Naive B cell (primary cell): ENCODE measurements around the gene CLDN20. TPM values are rescaled to one million over a fixed set of nuclear protein-coding genes. Genes with fewer than 3 reads are reported as not detected.

Experiments used
- ATAC-seq, 2 donors: fragments of 150-1000 bp; cut with Tn5 transposase; 2 replicates each; pipeline ENCODE4 v1.10.0; 2021; ENCODE audit warnings: low read depth in 2 of 2, mild to moderate bottlenecking in 2 of 2, moderate library complexity in 2 of 2
- DNase-seq: peaks from one replicate; pipeline ENCODE4 v3.0.0; 2022
- H3K27ac Mint-ChIP-seq, 6 donors: one replicate each; pipeline ENCODE4 v1.8.0; 2020 to 2022; ENCODE audit warnings: mild to moderate bottlenecking in 6 of 6, mixed read lengths in 6 of 6, moderate library complexity in 5 of 6, inconsistent platforms in 2 of 6
- H3K27me3 Mint-ChIP-seq, 3 donors: one replicate each; pipeline ENCODE4 v1.8.0; 2021 to 2022; ENCODE audit warnings: mixed read lengths in 3 of 3, mild to moderate bottlenecking in 1 of 3
- H3K36me3 Mint-ChIP-seq, 2 donors: one replicate each; pipeline ENCODE4 v1.8.0; 2020 to 2022; ENCODE audit warnings: mixed read lengths in 2 of 2, inconsistent platforms in 1 of 2, mild to moderate bottlenecking in 1 of 2
- H3K4me1 Mint-ChIP-seq, 3 donors: one replicate each; pipeline ENCODE4 v1.8.0; 2020 to 2022; ENCODE audit warnings: mixed read lengths in 3 of 3, inconsistent platforms in 1 of 3, mild to moderate bottlenecking in 1 of 3, moderate library complexity in 1 of 3
- H3K4me3 Mint-ChIP-seq, 8 donors: one replicate each; pipeline ENCODE4 v1.8.0; 2020 to 2022; ENCODE audit warnings: mild to moderate bottlenecking in 8 of 8, mixed read lengths in 8 of 8, moderate library complexity in 8 of 8, inconsistent platforms in 2 of 8
- H3K9me3 Mint-ChIP-seq, 7 donors: one replicate each; pipeline ENCODE4 v1.8.0; 2020 to 2022; ENCODE audit warnings: mixed read lengths in 7 of 7, mild to moderate bottlenecking in 5 of 7, inconsistent platforms in 2 of 7, moderate library complexity in 1 of 7
- polyA plus RNA-seq, 6 donors: library from polyadenylated mRNA; unstranded; fragments of 300-500 nt; fragmentation: Illumina TruSeq; gene quantifications; one replicate each; pipeline ENCODE4 v1.2.3, GENCODE V29; 2021; ENCODE audit warnings: low read depth in 6 of 6

The CLDN20 gene
- polyA plus RNA-seq, 6 donors from 2014 or later, result 0.22 TPM; not detected in 5

DNA sequence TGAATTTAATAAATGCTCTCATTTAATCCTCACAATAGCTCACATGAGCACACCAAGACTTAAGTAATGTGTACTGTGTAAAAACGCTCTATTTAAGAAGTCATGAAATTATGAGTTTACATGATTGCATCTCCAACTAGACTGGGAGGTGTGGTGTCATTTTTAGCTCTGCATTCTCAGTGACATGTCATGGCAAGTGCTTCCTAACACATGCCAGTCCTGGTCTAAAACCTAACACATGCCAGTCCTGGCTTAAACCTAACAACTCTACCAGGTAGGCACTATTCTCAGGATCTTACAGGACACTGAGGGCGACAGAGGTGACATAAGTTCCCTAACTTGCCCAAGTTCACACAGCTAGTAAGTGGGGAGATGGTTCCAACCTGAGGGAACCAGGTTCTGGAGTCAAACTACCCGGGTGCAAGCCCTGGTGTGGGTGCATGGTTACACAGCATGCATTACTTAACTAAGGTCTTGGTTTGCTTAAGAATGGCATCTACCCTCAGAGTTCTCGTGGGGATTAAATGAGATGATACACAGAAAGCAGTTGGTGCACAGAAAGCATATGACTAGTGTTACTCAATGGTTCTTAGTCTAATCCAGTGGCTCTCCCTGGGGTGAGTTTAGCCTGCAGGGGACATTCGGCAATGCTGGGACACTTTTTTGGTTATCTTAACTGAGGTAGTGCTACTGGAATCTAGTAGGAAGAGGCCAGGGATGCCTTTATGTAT is 14.7 kb downstream of the CLDN20 start:
- no peak for ATAC-seq
- H3K27me3 Mint-ChIP-seq, result no peaks in the 10 kb centered on the region
- H3K9me3 Mint-ChIP-seq, result no peaks in the 10 kb centered on the region
- H3K36me3 Mint-ChIP-seq, result peaks cover 11 to 30% of the 10 kb centered on the region in 2 donors
- peaks cover 0 to 5% (median 0%) of the 10 kb centered on the region in 3 donors for H3K4me1 Mint-ChIP-seq
- H3K4me3 Mint-ChIP-seq, result no peak overlapping the region
- no peak for DNase-seq
- H3K27ac Mint-ChIP-seq, result peak overlapping the region in 3 of 6 donors; percentile 24 to 86 (median 33)

DNA sequence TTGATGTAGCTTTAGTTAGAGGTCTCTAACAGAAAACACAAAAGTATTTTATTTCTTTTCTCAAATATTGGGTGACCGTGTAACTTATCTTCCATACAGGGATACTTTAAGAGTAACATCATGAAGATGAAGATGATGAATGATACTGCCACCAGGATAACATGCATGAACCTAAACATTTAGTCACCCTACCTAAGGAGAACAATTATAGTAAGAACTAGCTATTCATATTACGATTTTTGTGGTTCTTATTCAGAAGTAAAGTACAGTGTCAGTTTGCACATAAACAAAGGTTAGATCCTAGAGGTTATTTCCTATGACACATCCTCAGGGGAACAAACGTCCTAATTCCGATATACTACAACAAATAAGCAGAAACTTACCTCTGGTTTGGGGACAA is 21.0 kb downstream of the CLDN20 start:
- H3K36me3 Mint-ChIP-seq, result peaks cover 18 to 19% of the 10 kb centered on the region in 2 donors
- H3K27ac Mint-ChIP-seq, result no peak overlapping the region
- no peaks in the 10 kb centered on the region for H3K9me3 Mint-ChIP-seq
- peaks cover 0 to 8% (median 0%) of the 10 kb centered on the region in 3 donors for H3K4me1 Mint-ChIP-seq
- ATAC-seq (no peak), DNase-seq (no peak)
- no peak overlapping the region for H3K4me3 Mint-ChIP-seq
- no peaks in the 10 kb centered on the region for H3K27me3 Mint-ChIP-seq

DNA sequence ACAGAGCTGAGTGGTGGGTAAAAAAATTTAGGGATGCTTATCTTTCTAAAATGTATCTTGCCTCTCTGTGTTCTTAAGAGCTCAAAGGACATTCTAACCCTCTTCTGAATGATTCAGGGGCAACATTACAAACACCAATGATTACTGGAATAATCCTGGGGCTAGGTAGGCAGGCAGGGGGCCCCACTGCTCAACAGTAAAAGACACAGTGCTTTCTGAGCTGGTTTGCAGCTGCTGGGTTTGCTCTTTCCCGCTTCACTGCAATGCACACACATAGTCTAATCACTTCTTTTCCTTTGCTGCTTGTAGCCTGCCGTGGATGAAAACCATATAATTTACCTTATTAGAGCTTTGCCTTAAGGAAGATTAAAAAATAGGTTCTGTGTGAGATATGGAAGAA is 23.9 kb downstream of the CLDN20 start:
- Mint-ChIP-seq H3K27ac (no peak overlapping the region), H3K36me3 (peaks cover 24 to 26% of the 10 kb centered on the region in 2 donors), H3K9me3 (no peaks in the 10 kb centered on the region), H3K27me3 (no peaks in the 10 kb centered on the region), H3K4me1 (peaks cover 0 to 8% (median 0%) of the 10 kb centered on the region in 3 donors), H3K4me3 (no peak overlapping the region)
- ATAC-seq (no peak), DNase-seq (no peak)

DNA sequence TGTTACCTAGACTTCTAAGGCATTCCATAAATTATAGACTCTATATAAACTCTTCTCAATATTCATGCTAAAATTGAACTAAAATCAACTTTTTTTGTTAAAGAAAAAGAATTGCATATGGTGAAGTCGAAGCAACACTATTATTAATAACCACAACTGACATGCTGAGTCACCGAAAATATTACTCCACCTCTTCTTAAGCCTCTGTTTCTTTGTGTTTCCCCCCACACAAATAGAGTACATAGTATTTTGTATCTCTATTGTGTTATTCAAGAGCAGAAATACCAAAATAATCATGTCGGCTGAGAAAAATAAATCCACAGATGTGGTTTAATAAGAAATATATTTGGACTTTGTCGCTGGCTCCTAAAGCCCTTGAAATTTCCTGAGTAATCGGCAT is 26.7 kb downstream of the CLDN20 start:
- H3K4me3 Mint-ChIP-seq, result no peak overlapping the region
- no peak overlapping the region for H3K27ac Mint-ChIP-seq
- no peak for DNase-seq

DNA sequence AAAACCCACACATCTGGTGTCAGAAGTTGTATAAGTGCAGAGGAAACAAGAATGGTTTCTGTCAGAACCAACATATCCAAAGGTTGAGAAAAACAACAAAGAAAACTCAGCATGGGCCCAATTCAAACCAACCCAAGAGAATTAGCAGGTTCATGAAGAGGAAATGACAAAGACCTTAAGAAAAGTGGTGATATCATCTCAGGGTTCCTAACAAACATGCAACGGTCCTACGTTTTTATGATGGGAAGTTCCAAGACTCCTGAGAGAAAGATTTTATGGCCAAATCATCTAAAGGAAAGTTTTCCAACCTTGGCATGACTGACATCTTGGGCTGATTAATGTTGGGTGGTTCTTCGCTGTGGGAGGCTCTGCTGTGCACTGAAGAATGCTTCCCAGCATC is 27.5 kb downstream of the CLDN20 start:
- H3K27ac Mint-ChIP-seq, result peak overlapping the region in 1 of 6 donors; percentile 41
- DNase-seq, result no peak
- peaks cover 22 to 39% of the 10 kb centered on the region in 2 donors for H3K36me3 Mint-ChIP-seq
- no peak for ATAC-seq
- H3K4me1 Mint-ChIP-seq, result peaks cover 0 to 5% (median 0%) of the 10 kb centered on the region in 3 donors
- no peaks in the 10 kb centered on the region for H3K27me3 Mint-ChIP-seq
- no peak overlapping the region for H3K4me3 Mint-ChIP-seq
- no peaks in the 10 kb centered on the region for H3K9me3 Mint-ChIP-seq

More for the DNA sequence above, 26.7 kb downstream of the CLDN20 start:
- Mint-ChIP-seq H3K4me1 (peaks cover 0 to 8% (median 0%) of the 10 kb centered on the region in 3 donors), H3K27me3 (no peaks in the 10 kb centered on the region), H3K9me3 (no peaks in the 10 kb centered on the region), H3K36me3 (peaks cover 22 to 39% of the 10 kb centered on the region in 2 donors)
- no peak for ATAC-seq

DNA sequence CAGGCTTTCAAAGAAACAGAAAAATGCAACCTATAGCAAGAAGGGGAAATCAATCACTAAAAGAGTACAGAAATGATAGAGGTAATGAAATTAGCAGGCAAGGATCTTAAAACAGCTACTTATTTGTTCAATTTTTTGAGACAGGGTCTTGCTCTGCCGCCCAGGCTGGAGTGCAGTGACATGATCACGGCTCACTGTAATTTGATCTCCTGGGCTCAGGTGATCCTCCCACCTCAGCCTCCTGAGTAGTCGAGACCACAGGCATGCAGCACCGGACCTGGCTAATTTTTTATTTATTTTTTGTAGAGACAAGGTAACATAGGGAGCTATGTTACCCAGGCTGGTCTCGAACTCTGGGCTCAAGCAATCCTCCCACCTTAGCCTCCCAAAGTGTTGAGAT is 28.9 kb downstream of the CLDN20 start:
- ATAC-seq, result no peak
- Mint-ChIP-seq H3K27ac (peak overlapping the region in 2 of 6 donors; percentile 53 to 58), H3K4me3 (no peak overlapping the region), H3K36me3 (peaks cover 22 to 37% of the 10 kb centered on the region in 2 donors), H3K4me1 (peaks cover 0 to 5% (median 0%) of the 10 kb centered on the region in 3 donors), H3K9me3 (no peaks in the 10 kb centered on the region), H3K27me3 (no peaks in the 10 kb centered on the region)
- DNase-seq, result no peak

DNA sequence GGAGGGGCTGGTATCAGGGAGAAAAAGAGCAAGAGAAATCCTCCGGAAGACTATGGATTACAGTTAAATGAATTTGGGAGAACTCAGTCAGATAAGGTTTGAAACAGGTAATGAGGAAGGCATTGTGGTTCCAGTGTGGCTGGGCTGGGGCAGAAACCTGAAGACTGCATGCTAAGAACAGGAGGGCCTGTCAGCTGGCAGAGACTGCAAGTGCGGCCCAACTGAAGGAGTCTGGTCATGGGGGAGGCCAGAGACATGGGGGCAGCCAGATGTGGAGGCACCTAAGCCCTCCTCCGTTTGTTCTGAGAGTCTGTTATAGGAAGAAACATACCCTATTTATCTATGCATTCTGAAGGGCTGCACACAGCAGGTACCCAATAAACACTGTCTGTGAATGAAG is 33.9 kb downstream of the CLDN20 start:
- DNase-seq (no peak), ATAC-seq (no peak)
- Mint-ChIP-seq H3K36me3 (peaks cover 6 to 20% of the 10 kb centered on the region in 2 donors), H3K4me3 (no peak overlapping the region), H3K27me3 (no peaks in the 10 kb centered on the region), H3K27ac (peak overlapping the region in 2 of 6 donors; percentile 37 to 77), H3K9me3 (no peaks in the 10 kb centered on the region), H3K4me1 (peaks cover 0 to 7% (median 0%) of the 10 kb centered on the region in 3 donors)

DNA sequence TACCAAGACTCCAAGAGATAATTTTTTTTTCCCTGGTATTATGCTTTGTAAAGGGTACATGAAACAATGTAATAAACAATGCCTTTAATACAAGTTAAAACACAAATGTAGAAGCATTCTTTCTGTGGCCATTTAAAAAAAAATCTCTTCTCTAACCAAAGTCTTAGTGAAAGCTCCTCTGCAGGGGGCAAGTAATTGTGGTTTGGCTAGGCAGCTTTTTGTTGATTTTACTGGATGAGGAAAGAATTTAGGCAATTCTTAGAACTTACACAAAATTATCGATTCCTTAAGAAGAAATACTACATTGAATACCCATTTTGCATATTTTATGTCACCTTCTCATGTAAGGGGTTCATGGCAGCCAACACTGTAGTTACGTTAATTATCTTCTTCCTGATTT is 38.1 kb downstream of the CLDN20 start:
- H3K9me3 Mint-ChIP-seq, result no peaks in the 10 kb centered on the region
- H3K27ac Mint-ChIP-seq, result no peak overlapping the region
- peaks cover 5 to 10% (median 10%) of the 10 kb centered on the region in 3 donors for H3K4me1 Mint-ChIP-seq
- no peak for ATAC-seq
- H3K4me3 Mint-ChIP-seq, result no peak overlapping the region
- no peaks in the 10 kb centered on the region for H3K27me3 Mint-ChIP-seq
- H3K36me3 Mint-ChIP-seq, result peaks cover 13 to 26% of the 10 kb centered on the region in 2 donors
- no peak for DNase-seq

DNA sequence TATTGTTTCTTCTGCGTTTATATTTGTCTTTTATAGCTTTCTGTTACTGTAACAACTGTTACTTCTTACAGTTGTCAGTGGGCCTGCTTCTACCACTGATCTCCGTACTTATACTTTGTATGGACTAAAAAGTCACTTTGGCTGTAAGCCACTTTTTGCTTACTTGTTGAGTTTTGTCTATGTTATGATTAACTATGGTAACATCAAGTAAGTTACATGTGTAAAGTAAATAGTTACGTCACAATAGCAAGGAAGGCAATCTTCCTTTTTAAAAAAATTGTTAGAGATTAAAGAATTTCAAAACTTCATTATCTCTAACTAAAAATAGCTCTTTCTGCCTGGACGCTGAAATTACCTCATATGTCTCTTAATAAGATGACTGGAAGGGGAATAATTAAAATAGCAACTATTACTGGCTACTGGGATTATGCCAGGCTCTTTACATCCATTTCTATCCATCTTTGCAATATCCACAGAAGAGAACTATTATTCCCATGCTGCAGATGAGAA is 39.6 kb downstream of the CLDN20 start:
- H3K27ac Mint-ChIP-seq, result no peak overlapping the region
- no peak overlapping the region for H3K4me3 Mint-ChIP-seq
- no peaks in the 10 kb centered on the region for H3K9me3 Mint-ChIP-seq
- H3K4me1 Mint-ChIP-seq, result peaks cover 5 to 13% (median 10%) of the 10 kb centered on the region in 3 donors
- ATAC-seq (no peak), DNase-seq (no peak)
- H3K36me3 Mint-ChIP-seq, result peaks cover 13 to 26% of the 10 kb centered on the region in 2 donors
- no peaks in the 10 kb centered on the region for H3K27me3 Mint-ChIP-seq

DNA sequence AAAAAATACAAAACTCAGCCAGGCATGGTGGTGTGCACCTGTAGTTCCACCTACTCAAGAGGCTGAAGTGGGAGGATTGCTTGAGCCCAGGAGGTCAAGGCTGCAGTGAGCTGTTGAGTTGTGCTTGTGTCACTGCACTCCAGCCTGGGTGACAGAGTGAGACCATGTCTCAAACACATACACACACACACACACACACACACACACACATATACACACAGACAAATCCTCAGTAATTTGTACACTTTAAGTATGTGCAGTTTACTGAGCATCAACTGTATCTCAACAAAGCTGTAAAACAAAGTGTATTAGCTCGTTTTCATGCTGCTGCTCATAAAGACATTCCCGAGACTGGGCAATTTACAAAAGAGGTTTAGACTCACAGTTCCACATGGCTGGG is 43.1 kb downstream of the CLDN20 start:
- Mint-ChIP-seq H3K36me3 (peaks cover 24 to 26% of the 10 kb centered on the region in 2 donors), H3K27ac (peak overlapping the region in 1 of 6 donors; percentile 47), H3K4me3 (no peak overlapping the region), H3K27me3 (no peaks in the 10 kb centered on the region), H3K9me3 (no peaks in the 10 kb centered on the region), H3K4me1 (peaks cover 5 to 19% (median 12%) of the 10 kb centered on the region in 3 donors)
- DNase-seq (no peak), ATAC-seq (no peak)

DNA sequence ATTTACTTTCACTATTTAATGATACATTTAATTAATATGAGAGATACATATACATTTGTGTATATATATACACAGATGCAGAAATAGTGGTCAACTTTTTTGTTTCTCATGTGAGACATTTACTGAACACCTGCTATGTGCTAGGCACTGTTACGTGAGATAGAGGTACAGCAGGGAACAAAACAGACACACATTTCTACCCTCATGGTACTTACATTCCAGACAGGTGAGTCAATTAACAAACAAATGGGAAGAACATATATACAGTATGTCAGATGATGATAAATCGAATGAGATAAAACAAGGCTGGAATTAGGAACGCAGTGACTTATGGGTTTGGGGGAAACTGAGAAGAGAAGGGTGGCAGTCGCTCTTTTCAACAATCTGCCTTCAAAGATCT is 45.3 kb downstream of the CLDN20 start:
- Mint-ChIP-seq H3K27me3 (no peaks in the 10 kb centered on the region), H3K9me3 (no peaks in the 10 kb centered on the region), H3K27ac (peak overlapping the region in 1 of 6 donors; percentile 56), H3K36me3 (peaks cover 13 to 16% of the 10 kb centered on the region in 2 donors), H3K4me3 (no peak overlapping the region), H3K4me1 (peaks cover 16 to 31% (median 18%) of the 10 kb centered on the region in 3 donors)
- ATAC-seq (no peak), DNase-seq (no peak)

DNA sequence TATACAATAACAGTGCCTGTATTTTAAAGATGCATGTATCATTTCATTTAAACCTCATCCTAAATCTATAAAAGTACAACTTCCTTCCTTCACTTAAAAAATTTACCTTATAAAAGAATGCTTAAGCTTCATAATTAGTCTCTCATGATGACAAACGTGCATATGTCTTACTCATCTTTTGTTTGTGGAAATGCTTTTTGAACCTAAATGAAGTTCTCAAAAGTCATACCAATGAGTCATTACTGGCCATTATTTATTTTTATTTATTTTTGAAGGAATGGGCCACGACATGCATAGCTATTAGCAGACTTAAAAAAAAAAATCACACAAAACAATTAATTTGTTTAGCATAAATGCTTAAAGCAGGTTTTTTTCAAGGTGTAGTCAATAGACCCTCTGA is 46.8 kb downstream of the CLDN20 start:
- H3K27ac Mint-ChIP-seq, result peak overlapping the region in 1 of 6 donors; percentile 44
- no peak overlapping the region for H3K4me3 Mint-ChIP-seq
- H3K36me3 Mint-ChIP-seq, result peaks cover 7 to 11% of the 10 kb centered on the region in 2 donors
- H3K9me3 Mint-ChIP-seq, result no peaks in the 10 kb centered on the region
- peaks cover 24 to 31% (median 28%) of the 10 kb centered on the region in 3 donors for H3K4me1 Mint-ChIP-seq
- no peaks in the 10 kb centered on the region for H3K27me3 Mint-ChIP-seq
- ATAC-seq (no peak), DNase-seq (no peak)

DNA sequence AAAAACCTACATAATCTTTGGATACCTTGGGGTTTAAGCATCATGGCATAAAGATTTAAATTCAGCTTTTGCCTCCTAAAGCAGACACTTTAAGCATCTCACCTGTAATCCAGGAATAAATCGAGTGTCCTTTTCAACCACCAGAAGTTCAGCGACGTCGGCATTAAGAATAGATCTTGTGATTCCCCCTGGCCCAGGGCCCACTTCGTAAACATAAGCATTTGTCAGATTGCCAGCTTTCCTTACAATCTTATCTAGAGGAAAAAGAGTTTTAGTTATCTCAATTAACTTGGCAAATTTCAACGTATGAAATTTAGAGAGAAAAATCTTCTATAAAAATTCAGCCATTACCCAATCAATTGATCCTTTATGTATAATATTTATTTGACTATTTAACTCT is 47.3 kb downstream of the CLDN20 start:
- no peak overlapping the region for H3K4me3 Mint-ChIP-seq
- DNase-seq (no peak), ATAC-seq (no peak)
- H3K36me3 Mint-ChIP-seq, result peaks cover 7 to 11% of the 10 kb centered on the region in 2 donors
- H3K27me3 Mint-ChIP-seq, result no peaks in the 10 kb centered on the region
- H3K4me1 Mint-ChIP-seq, result peaks cover 24 to 31% (median 28%) of the 10 kb centered on the region in 3 donors
- H3K9me3 Mint-ChIP-seq, result no peaks in the 10 kb centered on the region
- no peak overlapping the region for H3K27ac Mint-ChIP-seq

DNA sequence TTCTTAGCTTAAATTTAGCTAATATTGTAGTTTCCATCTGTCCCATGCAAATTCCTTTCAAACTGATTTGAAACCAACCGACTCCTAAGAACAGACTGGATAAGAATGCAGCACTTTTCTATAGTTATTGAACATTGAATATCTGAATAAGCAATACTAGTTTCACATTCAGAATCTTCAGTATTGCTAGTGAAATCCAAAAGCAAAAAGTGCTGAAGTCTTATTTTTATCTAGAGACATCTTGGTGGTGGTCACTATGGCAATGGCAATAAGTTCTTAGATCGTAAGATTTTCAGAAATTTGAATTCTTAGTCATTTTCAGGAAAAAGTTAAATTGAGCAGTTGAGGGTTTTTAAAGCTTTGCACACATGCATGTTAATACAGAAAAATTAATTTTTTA is 47.8 kb downstream of the CLDN20 start:
- Mint-ChIP-seq H3K4me1 (peaks cover 21 to 30% (median 28%) of the 10 kb centered on the region in 3 donors), H3K9me3 (no peaks in the 10 kb centered on the region), H3K27ac (peak overlapping the region in 1 of 6 donors; percentile 54), H3K36me3 (peaks cover 7 to 11% of the 10 kb centered on the region in 2 donors), H3K4me3 (peak overlapping the region in 1 of 8 donors; percentile 99), H3K27me3 (no peaks in the 10 kb centered on the region)
- no peak for DNase-seq
- no peak for ATAC-seq
